NOMO-1 treated with DMSO at 0.1 percent for 48 hours (cell line): ENCODE results near the gene CDCP2.
"Not testable (repeated sequence)": the region's sequence is repeated elsewhere in the genome, so short reads cannot be mapped to it uniquely, and the experiment has no call there.

Experiments
- DNase-seq: peaks from one replicate; lab custom pipeline; 2025; ENCODE audit not compliant: unreplicated experiment; lab: John Stamatoyannopoulos, UW

Gene CDCP2

DNA sequence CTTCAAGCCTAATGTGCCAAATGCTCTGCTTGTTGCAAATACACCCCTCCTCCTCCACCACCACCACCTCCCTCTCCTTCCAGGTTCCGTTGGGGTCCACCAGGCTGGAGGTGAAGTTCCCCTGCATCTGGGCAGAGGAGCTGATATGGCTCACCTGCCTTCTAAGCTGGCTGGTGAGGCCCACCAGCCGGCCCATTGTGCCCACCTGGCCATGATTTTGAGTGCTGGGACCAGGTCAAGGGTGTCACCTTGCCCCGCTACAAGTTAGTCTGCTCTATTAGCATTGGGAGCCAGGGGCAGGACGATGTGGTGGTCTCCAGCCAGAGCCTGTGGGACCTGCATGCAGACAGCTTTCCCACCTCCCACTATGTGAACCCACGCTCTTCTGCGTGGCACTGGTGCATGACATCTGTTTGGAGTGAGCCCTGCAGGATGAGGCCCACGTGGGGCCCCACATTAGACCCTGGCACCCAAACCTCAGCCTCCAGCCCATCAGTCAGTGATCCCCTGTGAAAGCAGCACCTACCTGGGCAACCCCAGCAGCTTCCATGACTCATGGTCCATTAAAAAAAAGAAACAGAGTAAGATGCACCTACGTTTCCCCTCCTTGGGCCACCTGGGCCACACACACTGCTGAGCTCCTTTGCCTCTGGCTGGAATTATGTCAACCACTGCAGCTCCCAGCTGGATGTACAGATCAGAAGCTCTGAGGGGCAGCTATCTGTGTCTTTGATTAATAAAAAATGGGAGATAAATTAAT lies 15.6 kb upstream of the CDCP2 start:
- no peak for DNase-seq

DNA sequence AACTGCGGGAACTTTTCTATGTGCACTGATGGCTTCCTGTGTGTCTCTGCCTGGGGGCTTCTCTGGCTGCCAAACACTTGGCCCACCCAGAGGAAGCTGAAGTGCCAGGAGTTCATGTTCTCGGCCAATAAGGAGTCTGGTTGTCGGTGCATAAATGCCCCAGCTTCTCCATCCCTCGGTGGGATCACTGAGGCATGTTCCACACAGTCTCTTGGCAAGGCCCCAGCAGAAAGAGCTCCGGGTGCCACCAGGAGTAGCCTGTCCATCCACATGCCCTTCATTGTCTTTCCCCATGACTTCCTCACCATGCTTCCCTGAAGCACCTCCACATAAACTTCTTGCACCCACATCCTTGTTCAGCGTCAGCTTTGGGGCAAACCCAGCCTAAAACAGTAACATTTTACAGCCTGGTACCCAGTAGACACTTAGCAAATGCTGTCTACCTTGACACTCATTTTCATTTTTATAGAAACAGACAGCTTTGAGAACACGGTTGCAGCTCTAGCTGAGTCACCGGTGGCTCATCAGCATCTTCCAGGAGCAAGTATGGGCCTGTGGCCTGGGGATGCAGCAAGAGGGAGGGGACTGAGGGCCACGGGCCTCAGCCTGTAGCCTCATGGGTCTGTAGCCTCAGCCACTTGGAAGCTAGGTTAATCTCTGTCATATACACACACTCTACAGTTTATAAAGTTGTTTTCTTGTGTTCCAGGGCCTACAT lies 14.8 kb upstream of the CDCP2 start:
- DNase-seq = no peak

DNA sequence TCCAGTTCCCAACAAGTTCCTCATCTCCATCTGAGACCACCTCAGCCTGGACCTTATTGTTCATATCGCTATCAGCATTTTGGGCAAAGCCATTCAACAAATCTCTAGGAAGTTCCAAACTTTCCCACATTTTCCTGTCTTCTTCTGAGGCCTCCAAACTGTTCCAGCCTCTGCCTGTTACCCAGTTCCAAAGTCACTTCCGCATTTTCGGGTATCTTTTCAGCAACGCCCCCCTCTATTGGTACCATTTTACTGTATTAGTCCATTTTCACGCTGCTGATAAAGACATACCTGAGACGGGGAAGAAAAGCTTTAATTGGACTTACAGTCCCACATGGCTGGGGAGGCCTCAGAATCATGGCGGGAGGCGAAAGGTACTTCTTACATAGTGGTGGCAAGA lies 13.6 kb upstream of the CDCP2 start:
- not testable (repeated sequence) for DNase-seq

- no peak for DNase-seq
Observed at GRCh38 chr1:54165146-54165545, 12.3 kb upstream of the CDCP2 start.

GRCh38 chr1:54163573-54163972 lies 10.8 kb upstream of the CDCP2 start:
- no peak for DNase-seq

DNA sequence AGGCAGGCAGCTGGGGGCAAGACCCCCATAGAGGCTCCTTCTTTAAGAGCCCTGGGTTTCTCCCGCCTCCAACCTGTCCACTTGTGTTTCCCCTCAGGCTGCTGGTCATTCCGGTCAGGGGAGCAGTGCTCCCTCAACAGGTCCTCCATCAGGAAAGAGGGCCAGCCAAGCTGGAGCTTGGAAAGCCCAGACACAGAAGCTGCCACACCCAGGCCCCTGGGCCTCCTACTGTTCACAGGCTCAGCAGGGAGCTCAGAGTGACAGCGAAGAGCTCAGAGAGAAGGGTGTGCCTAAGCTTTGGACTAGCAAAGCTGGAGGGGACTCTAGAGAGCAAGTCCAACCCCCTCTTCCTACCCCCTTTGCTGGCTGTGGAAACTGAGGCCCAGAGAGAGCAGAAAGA lies 10.3 kb upstream of the CDCP2 start:
- DNase-seq = no peak

DNA sequence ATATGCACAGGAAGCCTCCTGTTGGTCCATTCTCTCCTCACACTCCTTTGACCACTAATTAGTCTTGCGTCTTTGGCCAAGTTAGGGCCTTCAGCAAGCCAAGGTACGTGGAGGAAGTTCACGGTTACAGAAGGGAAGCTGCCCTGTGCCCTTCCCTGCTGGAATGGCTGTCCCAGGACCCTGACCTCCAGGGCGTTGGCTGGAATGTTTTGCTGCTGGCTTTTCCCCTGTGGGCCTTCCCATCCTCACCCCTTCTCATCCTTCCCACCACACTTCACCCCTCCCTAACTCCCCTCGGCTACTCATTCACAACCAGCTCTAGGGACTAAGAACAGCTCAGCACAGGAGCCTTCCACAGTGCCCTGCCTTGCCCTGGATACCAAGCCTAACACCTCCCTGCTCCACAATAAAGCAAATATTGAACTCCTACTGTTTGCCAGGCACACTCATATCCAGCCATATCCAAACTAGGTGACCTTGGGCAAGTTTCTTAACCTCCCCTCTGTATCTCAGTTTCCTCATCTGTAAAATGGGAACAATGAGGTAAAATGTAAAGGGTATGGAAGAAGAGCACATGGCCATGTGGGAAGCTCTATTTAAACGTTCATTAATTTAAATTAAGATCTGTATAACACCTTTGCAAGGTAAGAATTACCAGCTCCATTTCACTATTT lies 8.8 kb upstream of the CDCP2 start:
- DNase-seq = no peak

- no peak for DNase-seq
Observed at GRCh38 chr1:54160351-54160750, 7.6 kb upstream of the CDCP2 start.

- DNase-seq = no peak
Observed at GRCh38 chr1:54159733-54160316, 7.0 kb upstream of the CDCP2 start.

- no peak for DNase-seq
Observed at GRCh38 chr1:54158071-54158470, 5.3 kb upstream of the CDCP2 start.

DNA sequence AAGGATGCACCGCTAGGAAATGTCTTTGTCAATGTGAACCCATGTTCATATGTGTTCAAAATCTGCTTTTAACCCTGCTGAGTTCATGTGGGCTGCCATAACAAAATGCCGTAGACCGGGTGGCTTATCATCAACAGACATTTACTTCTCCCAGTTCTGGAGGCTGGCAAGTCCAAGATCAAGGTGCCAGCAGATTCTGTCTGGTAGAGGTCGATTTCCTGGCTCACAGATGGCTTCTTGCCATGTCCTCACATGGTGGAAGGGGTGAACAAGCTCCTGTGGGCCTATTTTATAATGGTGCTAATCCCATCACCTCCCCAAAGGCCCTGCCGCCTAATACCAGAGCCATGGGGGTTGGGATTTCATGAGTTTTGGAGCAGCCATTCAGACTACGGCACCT lies 4.6 kb upstream of the CDCP2 start:
- no peak for DNase-seq

- DNase-seq = no peak
Observed at GRCh38 chr1:54156986-54157385, 4.2 kb upstream of the CDCP2 start.

GRCh38 chr1:54156201-54156600 lies 3.4 kb upstream of the CDCP2 start:
- DNase-seq = no peak

- DNase-seq = peak; percentile 13
Observed at GRCh38 chr1:54153535-54154439, 987 bp upstream of the CDCP2 start.

- no peak for DNase-seq
Observed at GRCh38 chr1:54151013-54151412, 1.8 kb downstream of the CDCP2 start.

DNA sequence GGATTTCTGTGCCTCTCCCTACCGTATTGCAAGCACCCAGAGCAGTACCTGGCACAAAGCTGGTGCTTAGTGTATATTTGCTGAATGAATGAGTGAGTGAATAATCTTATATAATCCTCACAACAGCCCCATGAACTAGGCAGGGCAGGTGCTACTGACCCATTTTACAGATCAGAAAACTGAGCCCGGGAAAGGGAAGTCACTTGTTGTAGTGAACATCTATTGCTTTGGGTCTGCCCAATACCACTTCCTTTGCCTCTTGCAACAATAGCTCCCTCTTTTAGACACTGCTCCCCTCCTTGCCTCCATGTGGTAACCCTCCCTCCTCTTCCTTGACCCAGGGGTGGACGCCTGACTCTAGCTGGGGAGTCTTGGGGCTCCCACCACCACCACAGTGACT lies 3.1 kb downstream of the CDCP2 start:
- no peak for DNase-seq

GRCh38 chr1:54144366-54144765 lies 8.4 kb downstream of the CDCP2 start:
- no peak for DNase-seq

- no peak for DNase-seq
Observed at GRCh38 chr1:54142146-54142900, 10.5 kb downstream of the CDCP2 start.

- no peak for DNase-seq
Observed at GRCh38 chr1:54139711-54140110, 13.1 kb downstream of the CDCP2 start.

GRCh38 chr1:54138994-54139393 lies 13.8 kb downstream of the CDCP2 start:
- DNase-seq = no peak
